Endothelial cell of umbilical vein (primary cell): ENCODE results near the gene PALM. TPM values are rescaled to one million over a fixed set of nuclear protein-coding genes. Genes with fewer than 3 reads are reported as not detected.
"Not testable (repeated sequence)": the region's sequence is repeated elsewhere in the genome, so short reads cannot be mapped to it uniquely, and the experiment has no call there.

Experiments used
- BruUV-seq: library from RNA; stranded (reverse); fragments of 400-500 nt; replicated peaks from 2 replicates; lab custom pipeline; 2021; lab: Mats Ljungman, UMichigan
- CTCF ChIA-PET: fragments of 300-600, 350-600 bp; sonication (Branson Sonifier 250); formaldehyde crosslinking; loops from one replicate; lab custom pipeline; 2021; ENCODE audit warnings: antibody characterized with exemption, inconsistent platforms; lab: Charles Lee
- POLR2A ChIA-PET: fragments of 300-600, 350-600 bp; sonication (Branson Sonifier 250); formaldehyde crosslinking; loops from one replicate; lab custom pipeline; 2021; ENCODE audit warnings: antibody characterized with exemption, inconsistent platforms; lab: Charles Lee
- DNase-seq: peaks from one replicate; pipeline ENCODE4 v3.0.0-alpha.2; 2011; ENCODE audit warnings: low read depth, low spot score
- FAIRE-seq: peaks from 2 replicates; lab custom pipeline; 2011; peaks lifted over from hg19 to GRCh38; lab: Jason Lieb, UNC
- H2AFZ ChIP-seq: 2 replicates; pipeline ENCODE4 v1.6.0; 2012; ENCODE audit warnings: low read depth, low read length, control low read depth, inconsistent platforms
- H3K27ac ChIP-seq: 2 replicates; pipeline ENCODE4 v1.5.1; 2011; ENCODE audit warnings: low read depth, mild to moderate bottlenecking, control low read depth, low read length, moderate library complexity; ENCODE audit not compliant: insufficient read depth
- H3K27me3 ChIP-seq, 2 experiments: 2 replicates each; pipeline versions ENCODE4 v1.6.0 to v1.6.1; 2011; ENCODE audit warnings: low read length in 2 of 2, mixed read lengths in 1 of 2; ENCODE audit not compliant: control insufficient read depth in 2 of 2, insufficient read depth in 2 of 2
- H3K36me3 ChIP-seq, 2 experiments: 2 replicates in 1 of 2; 3 replicates in 1 of 2; pipeline ENCODE4 v1.5.1; 2011; ENCODE audit warnings: low read length in 2 of 2, mild to moderate bottlenecking in 1 of 2, moderate library complexity in 1 of 2; ENCODE audit not compliant: control insufficient read depth in 2 of 2, insufficient read depth in 2 of 2; ENCODE audit errors: extremely low read depth in 1 of 2
- H3K4me1 ChIP-seq: 3 replicates; pipeline ENCODE4 v1.5.1; 2011; ENCODE audit warnings: mild to moderate bottlenecking, low read length; ENCODE audit not compliant: control insufficient read depth, insufficient read depth; ENCODE audit errors: extremely low read depth
- H3K4me2 ChIP-seq: 2 replicates; pipeline ENCODE4 v1.6.1; 2011; ENCODE audit warnings: low read length, control low read depth, mixed read lengths; ENCODE audit not compliant: insufficient read depth
- H3K4me3 ChIP-seq, 3 experiments: fragments of 200-600 bp in 1 of 3; sonication (generic), shearing (Covaris generic) in 1 of 3; replicated peaks in 1 of 3; 2 replicates each; pipeline ENCODE4 v1.5.1; 2011 to 2016; ENCODE audit warnings: control low read depth in 3 of 3, low read length in 3 of 3, mild to moderate bottlenecking in 2 of 3, inconsistent platforms in 1 of 3, low read depth in 1 of 3, moderate library complexity in 1 of 3; ENCODE audit not compliant: insufficient read depth in 1 of 3
- H3K79me2 ChIP-seq: 2 replicates; pipeline ENCODE4 v1.6.0; 2012; ENCODE audit warnings: low read length, inconsistent platforms; ENCODE audit not compliant: control insufficient read depth, insufficient read depth
- H3K9ac ChIP-seq: replicated peaks from 2 replicates; pipeline ENCODE3; 2011; ENCODE audit warnings: low read length, control low read depth; ENCODE audit not compliant: insufficient read depth; ENCODE audit errors: extremely low read depth
- H3K9me1 ChIP-seq: replicated peaks from 3 replicates; pipeline ENCODE4 v1.6.0; 2011; ENCODE audit warnings: mild to moderate bottlenecking, low read length; ENCODE audit not compliant: control insufficient read depth, insufficient read depth; ENCODE audit errors: extremely low read depth
- H3K9me3 ChIP-seq: replicated peaks from 2 replicates; pipeline ENCODE4 v1.5.1; 2012; ENCODE audit warnings: low read length, inconsistent platforms; ENCODE audit not compliant: control insufficient read depth, insufficient read depth
- H4K20me1 ChIP-seq: replicated peaks from 2 replicates; pipeline ENCODE3; 2011; ENCODE audit warnings: mild to moderate bottlenecking, low read length; ENCODE audit not compliant: control insufficient read depth, insufficient read depth; ENCODE audit errors: extremely low read depth
- dilution Hi-C: fragments of 300-500 bp; cut with MboI; formaldehyde crosslinking; loops from one replicate; pipeline ENCODE4 v1.15.0; 2019; ENCODE audit warnings: low sequenced_read_pairs; ENCODE audit not compliant: extremely low pct_ligation_motif_present
- intact Hi-C: fragments of 100-400 bp; cut with micrococcal nuclease; formaldehyde crosslinking; loops from one replicate; pipeline ENCODE4 v1.10.0; 2022
- polyA plus RNA-seq, 4 experiments: library from polyadenylated mRNA; depleted of rRNA in 3 of 4; stranded (reverse) in 3 of 4; unstranded in 1 of 4; fragments of >200 nt; gene quantifications; 2 replicates each; pipeline versions ENCODE4 v1.2.1 to v1.2.3, GENCODE V29; 2011 to 2012; ENCODE audit warnings: missing spikeins in 1 of 4
- total RNA-seq: library from RNA; stranded (reverse); gene quantifications from 2 replicates; pipeline ENCODE4 v1.2.3, GENCODE V29; 2021

Gene PALM
- total and polyA plus RNA-seq, 2 donors (not counting 3 experiments of a cell fraction or from before 2014, with no cell fraction given) = 3.9 to 31.8 TPM

GRCh38 chr19:699885-700284 is 8.8 kb upstream of the PALM start:
- CTCF ChIA-PET = interaction anchor here (1.0 to 2.0 kb wide), 4 partner anchors 12 to 35 kb away, joined by 3 to 7 read pairs (median 4); no protein-coding TSS in a partner anchor
- dilution Hi-C loops, FAIRE-seq, H3K4me2 ChIP-seq, H3K4me1 ChIP-seq, H3K27ac ChIP-seq, POLR2A ChIA-PET, H3K9me1 ChIP-seq, H3K9ac ChIP-seq, H3K9me3 ChIP-seq, intact Hi-C loops, H4K20me1 ChIP-seq, H3K4me3 ChIP-seq, H3K36me3 ChIP-seq, H3K79me2 ChIP-seq, H2AFZ ChIP-seq, DNase-seq, H3K27me3 ChIP-seq, BruUV-seq: not testable (repeated sequence)

GRCh38 chr19:702847-703246 is 5.9 kb upstream of the PALM start:
- H3K4me2 ChIP-seq, BruUV-seq, H3K9me3 ChIP-seq, H3K9me1 ChIP-seq, H4K20me1 ChIP-seq, H3K4me1 ChIP-seq, DNase-seq, dilution Hi-C loops, H3K9ac ChIP-seq, H2AFZ ChIP-seq, H3K79me2 ChIP-seq, FAIRE-seq, H3K27ac ChIP-seq, H3K4me3 ChIP-seq, H3K27me3 ChIP-seq, H3K36me3 ChIP-seq: not testable (repeated sequence)
- intact Hi-C loops = loop anchor here (1.0 kb wide), 1 partner anchor 23 kb away; no protein-coding TSS in a partner anchor
- ChIA-PET CTCF (interaction anchor here (1.3 to 1.4 kb wide), 2 partner anchors 22 to 31 kb away, joined by 6 to 7 read pairs; no protein-coding TSS in a partner anchor), POLR2A (interaction anchor here (0.7 kb wide), 1 partner anchor 381 kb away, joined by 3 read pairs; no protein-coding TSS in a partner anchor)
